K562 (cell line): ENCODE measurements around the gene OPRD1. TPM values are rescaled to one million over a fixed set of nuclear protein-coding genes. Genes with fewer than 3 reads are reported as not detected.

Experiments
- CBFA2T2 ChIP-seq: fragments of 450-650 bp; conservative IDR thresholded peaks from 2 replicates; pipeline ENCODE4 v1.6.1; 2017; ENCODE audit warnings: mild to moderate bottlenecking
- CEBPG ChIP-seq, 3 experiments: fragments of 200-800 bp in 1 of 3; sonication (Bioruptor generic) in 1 of 3; sonication (generic) in 1 of 3; formaldehyde crosslinking in 1 of 3; IDR thresholded peaks in 2 of 3; conservative IDR thresholded peaks in 1 of 3; 2 replicates each; pipeline versions ENCODE4 v1.6.1 to v1.8.0; 2016 to 2022; ENCODE audit warnings: missing compliant biosample characterization in 2 of 3, missing genetic modification characterization in 2 of 3, mild to moderate bottlenecking in 1 of 3, missing genetic modification reagents in 1 of 3
- FOXA3 ChIP-seq, 2 experiments: fragments of 450-650 bp in 1 of 2; sonication (generic) in 1 of 2; formaldehyde crosslinking; IDR thresholded peaks in 1 of 2; conservative IDR thresholded peaks in 1 of 2; 2 replicates each; pipeline versions ENCODE4 v1.4.0 to v1.8.0; 2020 to 2022; ENCODE audit warnings: mild to moderate bottlenecking in 2 of 2, missing genetic modification reagents in 1 of 2
- GABPB1 ChIP-seq: sonication (generic); formaldehyde crosslinking; IDR thresholded peaks from 2 replicates; pipeline ENCODE4 v1.8.0; 2022; ENCODE audit warnings: mild to moderate bottlenecking, missing genetic modification reagents
- GTF2A2 ChIP-seq: IDR thresholded peaks from 2 replicates; pipeline ENCODE4 v1.6.1; 2016; ENCODE audit warnings: mild to moderate bottlenecking, missing genetic modification characterization, missing compliant biosample characterization
- HDAC1 ChIP-seq, 2 experiments: fragments of 450-650 bp; IDR thresholded peaks; 2 replicates each; pipeline ENCODE4 v1.6.1; 2016 to 2017; ENCODE audit warnings: inconsistent platforms in 1 of 2, mild to moderate bottlenecking in 1 of 2, moderate library complexity in 1 of 2
- HLTF ChIP-seq: fragments of 450-650 bp; IDR thresholded peaks from 2 replicates; pipeline ENCODE4 v1.6.1; 2016
- HMGN3 ChIP-seq: IDR thresholded peaks from 2 replicates; pipeline ENCODE4 v1.6.1; 2011; ENCODE audit warnings: borderline replicate concordance, low read depth, mild to moderate bottlenecking, mixed read lengths, low read length; ENCODE audit not compliant: insufficient read length; ENCODE audit errors: extremely low read depth
- PHF20 ChIP-seq: fragments of 450-650 bp; IDR thresholded peaks from 2 replicates; pipeline ENCODE4 v1.6.1; 2018; ENCODE audit not compliant: partially characterized antibody
- SRSF1 ChIP-seq: fragments of 200-400 bp; formaldehyde crosslinking; IDR thresholded peaks from 2 replicates; pipeline ENCODE4 v1.6.1; 2017; ENCODE audit warnings: mild to moderate bottlenecking, low read depth, low read length, moderate library complexity
- TAL1 ChIP-seq: fragments of 450-650 bp; IDR thresholded peaks from 2 replicates; pipeline ENCODE4 v1.6.1; 2016; ENCODE audit warnings: mild to moderate bottlenecking
- TCF7L2 ChIP-seq: fragments of 150-350 bp; IDR thresholded peaks from 2 replicates; pipeline ENCODE4 v1.6.1; 2016; ENCODE audit warnings: low read depth, mild to moderate bottlenecking, low read length, moderate library complexity
- ZNF347 ChIP-seq: fragments of 450-650 bp; formaldehyde crosslinking; IDR thresholded peaks from 2 replicates; pipeline ENCODE4 v1.4.0; 2020; ENCODE audit warnings: low read depth, mild to moderate bottlenecking, moderate library complexity
- polyA plus RNA-seq, 8 experiments: library from polyadenylated mRNA; depleted of rRNA in 4 of 8; stranded (reverse) in 5 of 8; unstranded in 3 of 8; fragments of >200 nt; fragmentation: Nextera tagmentation in 2 of 8; fragmentation: Illumina TruSeq in 1 of 8; extraction: Ambion mirVana in 2 of 8; extraction: Trizol in 1 of 8; gene quantifications; 2 replicates each; pipeline versions ENCODE4 v1.2.1 to v1.2.3, GENCODE V29; 2011 to 2014; ENCODE audit warnings: inconsistent platforms in 1 of 8, missing spikeins in 1 of 8
- total RNA-seq, 7 experiments: library from RNA; depleted of rRNA in 6 of 7; stranded (reverse); fragments of >200 nt in 6 of 7; fragmentation: Illumina TruSeq in 2 of 7; extraction: Trizol in 2 of 7; gene quantifications; 2 replicates each; pipeline versions ENCODE4 v1.2.1 to v1.2.3, GENCODE V29; 2011 to 2021; ENCODE audit warnings: low replicate concordance in 1 of 7
- TF ChIP-seq, protein P1 (sequence below): fragments of 450-650 bp; IDR thresholded peaks from 2 replicates; pipeline ENCODE4 v1.6.1; 2016; ENCODE audit warnings: mild to moderate bottlenecking
- TF ChIP-seq, protein P2 (sequence below): fragments of 250-450 bp; sonication (Bioruptor Pico); IDR thresholded peaks from 2 replicates; pipeline ENCODE4 v1.8.0; 2021; ENCODE audit warnings: borderline replicate concordance, mild to moderate bottlenecking, moderate library complexity; ENCODE audit not compliant: poor library complexity, severe bottlenecking
- TF ChIP-seq, protein P3 (sequence below): sonication (generic); formaldehyde crosslinking; IDR thresholded peaks from 2 replicates; pipeline ENCODE4 v1.8.0; 2023; ENCODE audit warnings: mild to moderate bottlenecking, missing genetic modification reagents

The OPRD1 gene
- total and polyA plus RNA-seq, 9 of the 15 experiments (the other 6 are each of a cell fraction or from before 2014, with no cell fraction given), result under 0.01 to 0.03 (median under 0.01) TPM; not detected in 6

DNA sequence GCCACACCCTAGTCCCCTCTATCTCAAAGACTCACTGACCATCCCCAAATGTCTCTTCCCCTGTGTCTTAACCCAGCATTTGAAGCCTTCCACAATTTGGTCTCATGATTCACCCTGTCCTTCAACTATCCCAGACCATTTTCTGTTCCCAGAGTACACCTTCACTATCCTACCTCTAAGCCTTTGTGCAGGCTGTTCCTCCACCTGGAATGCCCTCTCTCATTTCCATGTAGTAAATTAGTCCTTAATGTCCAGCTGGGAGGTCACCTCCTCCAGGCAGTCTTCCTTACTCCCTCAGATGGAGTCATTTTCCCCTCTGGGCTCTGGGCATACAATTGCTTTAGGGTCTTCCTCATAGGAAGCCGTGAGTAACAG is 71.3 kb downstream of the OPRD1 start (continued):
- TF ChIP-seq, protein P1, sequence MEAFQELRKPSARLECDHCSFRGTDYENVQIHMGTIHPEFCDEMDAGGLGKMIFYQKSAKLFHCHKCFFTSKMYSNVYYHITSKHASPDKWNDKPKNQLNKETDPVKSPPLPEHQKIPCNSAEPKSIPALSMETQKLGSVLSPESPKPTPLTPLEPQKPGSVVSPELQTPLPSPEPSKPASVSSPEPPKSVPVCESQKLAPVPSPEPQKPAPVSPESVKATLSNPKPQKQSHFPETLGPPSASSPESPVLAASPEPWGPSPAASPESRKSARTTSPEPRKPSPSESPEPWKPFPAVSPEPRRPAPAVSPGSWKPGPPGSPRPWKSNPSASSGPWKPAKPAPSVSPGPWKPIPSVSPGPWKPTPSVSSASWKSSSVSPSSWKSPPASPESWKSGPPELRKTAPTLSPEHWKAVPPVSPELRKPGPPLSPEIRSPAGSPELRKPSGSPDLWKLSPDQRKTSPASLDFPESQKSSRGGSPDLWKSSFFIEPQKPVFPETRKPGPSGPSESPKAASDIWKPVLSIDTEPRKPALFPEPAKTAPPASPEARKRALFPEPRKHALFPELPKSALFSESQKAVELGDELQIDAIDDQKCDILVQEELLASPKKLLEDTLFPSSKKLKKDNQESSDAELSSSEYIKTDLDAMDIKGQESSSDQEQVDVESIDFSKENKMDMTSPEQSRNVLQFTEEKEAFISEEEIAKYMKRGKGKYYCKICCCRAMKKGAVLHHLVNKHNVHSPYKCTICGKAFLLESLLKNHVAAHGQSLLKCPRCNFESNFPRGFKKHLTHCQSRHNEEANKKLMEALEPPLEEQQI, result no peak
- TF ChIP-seq FOXA3 (CRISPR knock-in tag; conservative IDR thresholded peaks at IDR 0.05 in 1 of 2, IDR thresholded peaks at IDR 0.05 in 1 of 2), result 0 out of 4 replicates have a peak, but pooled peaks of 1 of the 2 experiments have one; percentile 32
- no peak for TF ChIP-seq TAL1
- TF ChIP-seq, protein P2, sequence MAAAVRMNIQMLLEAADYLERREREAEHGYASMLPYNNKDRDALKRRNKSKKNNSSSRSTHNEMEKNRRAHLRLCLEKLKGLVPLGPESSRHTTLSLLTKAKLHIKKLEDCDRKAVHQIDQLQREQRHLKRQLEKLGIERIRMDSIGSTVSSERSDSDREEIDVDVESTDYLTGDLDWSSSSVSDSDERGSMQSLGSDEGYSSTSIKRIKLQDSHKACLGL (CRISPR knock-in tag), result no peak
- no peak for TF ChIP-seq CBFA2T2
- TF ChIP-seq ZNF347 (CRISPR knock-in tag), result no peak
- TF ChIP-seq HLTF, result no peak
- 0 out of 2 replicates have a peak, but pooled peaks have one; percentile 13 for TF ChIP-seq CEBPG (CRISPR knock-in tag; IDR thresholded peaks at IDR 0.05)
- TF ChIP-seq CEBPG (tag; conservative IDR thresholded peaks at IDR 0.05 in 1 of 2, IDR thresholded peaks at IDR 0.05 in 1 of 2), result no peak
- no peak for TF ChIP-seq TCF7L2
- peak; percentile 81 for TF ChIP-seq PHF20
- no peak; the same call in 1 of the 2 replicates for TF ChIP-seq GTF2A2 (tag)
- no peak for TF ChIP-seq SRSF1
- TF ChIP-seq HDAC1 (IDR thresholded peaks at IDR 0.05), result peak in 1 of 2 experiments; percentile 89; a peak in 2 of 4 replicates
- TF ChIP-seq GABPB1 (CRISPR knock-in tag), result no peak
- no peak for TF ChIP-seq HMGN3
- TF ChIP-seq, protein P3, sequence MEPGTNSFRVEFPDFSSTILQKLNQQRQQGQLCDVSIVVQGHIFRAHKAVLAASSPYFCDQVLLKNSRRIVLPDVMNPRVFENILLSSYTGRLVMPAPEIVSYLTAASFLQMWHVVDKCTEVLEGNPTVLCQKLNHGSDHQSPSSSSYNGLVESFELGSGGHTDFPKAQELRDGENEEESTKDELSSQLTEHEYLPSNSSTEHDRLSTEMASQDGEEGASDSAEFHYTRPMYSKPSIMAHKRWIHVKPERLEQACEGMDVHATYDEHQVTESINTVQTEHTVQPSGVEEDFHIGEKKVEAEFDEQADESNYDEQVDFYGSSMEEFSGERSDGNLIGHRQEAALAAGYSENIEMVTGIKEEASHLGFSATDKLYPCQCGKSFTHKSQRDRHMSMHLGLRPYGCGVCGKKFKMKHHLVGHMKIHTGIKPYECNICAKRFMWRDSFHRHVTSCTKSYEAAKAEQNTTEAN (CRISPR knock-in tag), result 0 out of 2 replicates have a peak, but pooled peaks have one; percentile 8
